NCI-H1092 treated with DMSO at 0.1 percent for 48 hours (cell line): ENCODE measurements around the gene ITGA3.

ENCODE experiments used
- DNase-seq: peaks from one replicate; lab custom pipeline; 2025; lab: John Stamatoyannopoulos, UW

The ITGA3 gene

GRCh38 chr17:50129728-50130558, 74.0 kb downstream of the ITGA3 start, which contains the start of gene SAMD14:
Gene SAMD14, minus strand, starts transcription at chr17:50130160. Its CDS starts 5,201 bp downstream, at chr17:50124959.
- no peak for DNase-seq

GRCh38 chr17:50130559-50131305, 74.8 kb downstream of the ITGA3 start:
- DNase-seq: no peak

GRCh38 chr17:50132104-50132794, 76.3 kb downstream of the ITGA3 start:
- DNase-seq: no peak

GRCh38 chr17:50133028-50133768, 77.3 kb downstream of the ITGA3 start:
- no peak for DNase-seq

GRCh38 chr17:50133769-50134099, 77.8 kb downstream of the ITGA3 start:
- no peak for DNase-seq

GRCh38 chr17:50134206-50135110, 78.5 kb downstream of the ITGA3 start:
- no peak for DNase-seq

GRCh38 chr17:50135316-50136095, 79.6 kb downstream of the ITGA3 start:
- DNase-seq: no peak

- no peak for DNase-seq
Observed at GRCh38 chr17:50136096-50136687, 80.3 kb downstream of the ITGA3 start.

GRCh38 chr17:50137042-50137441, 81.1 kb downstream of the ITGA3 start:
- no peak for DNase-seq

- no peak for DNase-seq
Observed at GRCh38 chr17:50139185-50139783, 83.4 kb downstream of the ITGA3 start.
